Panc1 (cell line): ENCODE results near the gene LRP2.

ENCODE experiments used
- CTCF ChIP-seq: fragments of 450-650 bp; IDR thresholded peaks from 2 replicates; pipeline ENCODE4 v1.5.1; 2017; ENCODE audit warnings: mild to moderate bottlenecking
- POLR2AphosphoS5 ChIP-seq: IDR thresholded peaks from 2 replicates; pipeline ENCODE4 v1.6.1; 2012; ENCODE audit warnings: mild to moderate bottlenecking, low read depth, low read length, moderate library complexity

GRCh38 chr2:169232551-169233154, 129.7 kb downstream of the LRP2 start:
- TF ChIP-seq POLR2AphosphoS5, result no peak
- no peak for TF ChIP-seq CTCF
